ENCODE data around the gene SLC16A8. TPM values are rescaled to one million over a fixed set of nuclear protein-coding genes. Genes with fewer than 3 reads are reported as not detected.

The SLC16A8 gene
- total RNA-seq, 1 donor from 2014 or later: not detected

DNA sequence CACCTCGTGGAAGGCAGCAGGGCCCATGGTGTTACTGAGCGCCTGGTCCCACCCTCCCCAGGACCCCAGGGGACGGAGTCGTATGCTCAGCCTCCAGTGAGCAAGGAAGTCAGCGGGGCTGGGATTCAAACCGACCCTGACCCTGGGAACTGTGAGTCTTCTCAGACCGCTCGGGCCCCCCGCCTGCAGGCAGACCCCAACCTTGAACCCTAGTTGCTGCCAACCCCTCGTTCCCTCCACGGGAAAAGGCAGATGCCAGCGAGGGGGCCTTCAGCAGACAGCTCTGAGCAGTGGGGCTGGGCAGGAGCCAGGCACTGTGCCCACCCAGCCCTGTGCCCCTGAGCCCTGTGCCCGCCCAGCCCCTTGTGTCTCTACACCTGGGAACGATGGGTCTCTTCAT lies 6.4 kb downstream of the SLC16A8 start:
- no peaks in the 10 kb centered on the region for H3K9me3 ChIP-seq (ENCODE audit: insufficient read depth, low read depth, low read length)
- TF ChIP-seq, protein P1, sequence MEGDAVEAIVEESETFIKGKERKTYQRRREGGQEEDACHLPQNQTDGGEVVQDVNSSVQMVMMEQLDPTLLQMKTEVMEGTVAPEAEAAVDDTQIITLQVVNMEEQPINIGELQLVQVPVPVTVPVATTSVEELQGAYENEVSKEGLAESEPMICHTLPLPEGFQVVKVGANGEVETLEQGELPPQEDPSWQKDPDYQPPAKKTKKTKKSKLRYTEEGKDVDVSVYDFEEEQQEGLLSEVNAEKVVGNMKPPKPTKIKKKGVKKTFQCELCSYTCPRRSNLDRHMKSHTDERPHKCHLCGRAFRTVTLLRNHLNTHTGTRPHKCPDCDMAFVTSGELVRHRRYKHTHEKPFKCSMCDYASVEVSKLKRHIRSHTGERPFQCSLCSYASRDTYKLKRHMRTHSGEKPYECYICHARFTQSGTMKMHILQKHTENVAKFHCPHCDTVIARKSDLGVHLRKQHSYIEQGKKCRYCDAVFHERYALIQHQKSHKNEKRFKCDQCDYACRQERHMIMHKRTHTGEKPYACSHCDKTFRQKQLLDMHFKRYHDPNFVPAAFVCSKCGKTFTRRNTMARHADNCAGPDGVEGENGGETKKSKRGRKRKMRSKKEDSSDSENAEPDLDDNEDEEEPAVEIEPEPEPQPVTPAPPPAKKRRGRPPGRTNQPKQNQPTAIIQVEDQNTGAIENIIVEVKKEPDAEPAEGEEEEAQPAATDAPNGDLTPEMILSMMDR (IDR thresholded peaks at IDR 0.05; ENCODE audit: insufficient read depth, low read depth, low read length): no peak
- no peak for TF ChIP-seq EZH2 (IDR thresholded peaks at IDR 0.05; ENCODE audit: insufficient read depth, low read length)
- H3K36me3 ChIP-seq (ENCODE audit: insufficient read depth, low read length): no peaks in the 10 kb centered on the region
- peaks cover 4% of the 10 kb centered on the region for H3K4me1 ChIP-seq (ENCODE audit: insufficient read depth, low read length)
- no peaks in the 10 kb centered on the region for H3K4me1 Mint-ChIP-seq (ENCODE audit: low read depth, unreplicated experiment)
- no peak overlapping the region for H3K4me3 ChIP-seq (ENCODE audit: insufficient read depth, low read depth, low read length)
- no peak overlapping the region for H2AFZ ChIP-seq (ENCODE audit: low read depth, low read length)
- H3K36me3 Mint-ChIP-seq (ENCODE audit: low read depth, unreplicated experiment): peaks cover 7% of the 10 kb centered on the region
- no peak overlapping the region for H3K4me3 Mint-ChIP-seq (ENCODE audit: unreplicated experiment)
- H3K9me3 Mint-ChIP-seq (ENCODE audit: unreplicated experiment): peaks cover 2% of the 10 kb centered on the region
- no peaks in the 10 kb centered on the region for H4K20me1 ChIP-seq (ENCODE audit: insufficient read depth, low read length)
- no peak for DNase-seq (ENCODE audit: low read depth)
- no peak overlapping the region for H3K27ac ChIP-seq (ENCODE audit: low read depth, low read length)
- H3K27ac Mint-ChIP-seq (ENCODE audit: unreplicated experiment): no peak overlapping the region
- no peak overlapping the region for H3K4me2 ChIP-seq (ENCODE audit: low read length)
- H3K79me2 ChIP-seq (ENCODE audit: insufficient read depth, low read length): no peaks in the 10 kb centered on the region
- FAIRE-seq: no peak
- H3K27me3 ChIP-seq (ENCODE audit: insufficient read depth, low read length): peaks cover 13% of the 10 kb centered on the region
- H3K9ac ChIP-seq (ENCODE audit: low read length): no peak overlapping the region
- peaks cover 15% of the 10 kb centered on the region for H3K27me3 Mint-ChIP-seq (ENCODE audit: low read depth, unreplicated experiment)

DNA sequence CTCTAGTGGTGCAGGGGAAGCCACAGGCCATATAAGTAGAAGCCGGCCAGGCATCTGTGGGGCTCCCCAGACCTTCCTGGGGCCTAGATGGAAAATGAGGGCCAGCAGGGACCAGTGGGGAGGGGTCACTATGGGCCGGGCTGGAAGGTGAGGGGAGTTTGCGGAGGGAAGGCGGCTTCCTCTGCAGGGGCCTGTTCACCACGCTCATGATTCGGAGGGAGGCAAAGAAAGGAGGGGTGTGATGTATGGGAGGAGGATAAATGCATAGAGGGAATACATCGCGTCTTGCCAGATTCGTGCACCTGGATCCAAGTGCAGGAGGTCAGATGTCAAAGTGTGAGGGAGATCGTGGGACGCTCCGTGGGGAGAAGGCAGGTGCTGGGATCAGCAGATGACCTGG lies 6.9 kb downstream of the SLC16A8 start:
- H3K4me2 ChIP-seq (ENCODE audit: low read length): no peak overlapping the region
- no peak for FAIRE-seq
- DNase-seq (ENCODE audit: low read depth): no peak
- H3K27ac ChIP-seq (ENCODE audit: low read depth, low read length): no peak overlapping the region
- no peaks in the 10 kb centered on the region for H3K36me3 ChIP-seq (ENCODE audit: insufficient read depth, low read length)
- no peaks in the 10 kb centered on the region for H4K20me1 ChIP-seq (ENCODE audit: insufficient read depth, low read length)
- TF ChIP-seq, protein P1 (IDR thresholded peaks at IDR 0.05; ENCODE audit: insufficient read depth, low read depth, low read length): no peak
- TF ChIP-seq EZH2 (IDR thresholded peaks at IDR 0.05; ENCODE audit: insufficient read depth, low read length): no peak
- Mint-ChIP-seq H3K27me3 (ENCODE audit: low read depth, unreplicated experiment) (peaks cover 15% of the 10 kb centered on the region), H3K9me3 (ENCODE audit: unreplicated experiment) (peaks cover 2% of the 10 kb centered on the region), H3K36me3 (ENCODE audit: low read depth, unreplicated experiment) (peaks cover 9% of the 10 kb centered on the region), H3K4me1 (ENCODE audit: low read depth, unreplicated experiment) (no peaks in the 10 kb centered on the region), H3K4me3 (ENCODE audit: unreplicated experiment) (no peak overlapping the region), H3K27ac (ENCODE audit: unreplicated experiment) (no peak overlapping the region)
- no peak overlapping the region for H2AFZ ChIP-seq (ENCODE audit: low read depth, low read length)
- no peaks in the 10 kb centered on the region for H3K79me2 ChIP-seq (ENCODE audit: insufficient read depth, low read length)
- H3K27me3 ChIP-seq (ENCODE audit: insufficient read depth, low read length): peaks cover 8% of the 10 kb centered on the region
- H3K4me1 ChIP-seq (ENCODE audit: insufficient read depth, low read length): peaks cover 4% of the 10 kb centered on the region
- H3K9me3 ChIP-seq (ENCODE audit: insufficient read depth, low read depth, low read length): no peaks in the 10 kb centered on the region
- H3K4me3 ChIP-seq (ENCODE audit: insufficient read depth, low read depth, low read length): no peak overlapping the region
- no peak overlapping the region for H3K9ac ChIP-seq (ENCODE audit: low read length)

DNA sequence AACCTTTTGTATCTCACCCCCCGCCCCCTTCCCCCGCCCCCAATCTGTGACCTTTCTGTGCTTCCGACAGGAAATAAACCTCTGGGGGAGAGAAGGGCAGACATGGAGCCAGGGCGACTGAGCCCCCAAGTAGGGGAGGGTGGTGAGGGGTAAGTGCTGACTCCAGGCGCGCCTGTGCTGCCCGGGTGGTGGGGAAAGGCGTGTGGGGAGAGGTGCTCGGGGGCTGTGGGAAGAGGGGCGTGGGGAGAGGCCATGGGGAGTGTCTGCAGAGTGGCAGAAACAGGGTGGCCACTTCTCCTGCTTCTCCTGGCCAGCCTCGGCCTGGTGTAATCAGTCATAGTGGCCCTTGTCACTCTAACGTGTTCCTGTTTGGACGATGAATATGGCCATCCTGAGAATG lies 8.0 kb downstream of the SLC16A8 start:
- Histone ChIP-seq H3K27me3 (ENCODE audit: insufficient read depth, low read length) (peaks cover 4% of the 10 kb centered on the region), H3K4me1 (ENCODE audit: insufficient read depth, low read length) (no peaks in the 10 kb centered on the region), H3K36me3 (ENCODE audit: insufficient read depth, low read length) (no peaks in the 10 kb centered on the region), H3K27ac (ENCODE audit: low read depth, low read length) (no peak overlapping the region), H3K4me2 (ENCODE audit: low read length) (no peak overlapping the region), H3K79me2 (ENCODE audit: insufficient read depth, low read length) (no peaks in the 10 kb centered on the region), H4K20me1 (ENCODE audit: insufficient read depth, low read length) (no peaks in the 10 kb centered on the region), H2AFZ (ENCODE audit: low read depth, low read length) (no peak overlapping the region), H3K9me3 (ENCODE audit: insufficient read depth, low read depth, low read length) (no peaks in the 10 kb centered on the region), H3K9ac (ENCODE audit: low read length) (no peak overlapping the region), H3K4me3 (ENCODE audit: insufficient read depth, low read depth, low read length) (no peak overlapping the region)
- Mint-ChIP-seq H3K9me3 (ENCODE audit: unreplicated experiment) (peaks cover 2% of the 10 kb centered on the region), H3K4me1 (ENCODE audit: low read depth, unreplicated experiment) (no peaks in the 10 kb centered on the region), H3K36me3 (ENCODE audit: low read depth, unreplicated experiment) (peaks cover 9% of the 10 kb centered on the region), H3K27ac (ENCODE audit: unreplicated experiment) (no peak overlapping the region), H3K27me3 (ENCODE audit: low read depth, unreplicated experiment) (peaks cover 15% of the 10 kb centered on the region), H3K4me3 (ENCODE audit: unreplicated experiment) (no peak overlapping the region)
- no peak for DNase-seq (ENCODE audit: low read depth)
- TF ChIP-seq, protein P1 (IDR thresholded peaks at IDR 0.05; ENCODE audit: insufficient read depth, low read depth, low read length): no peak
- no peak for TF ChIP-seq EZH2 (IDR thresholded peaks at IDR 0.05; ENCODE audit: insufficient read depth, low read length)
- FAIRE-seq: no peak

Data from astrocyte (in vitro differentiated cells and primary cell).